Lung microvascular endothelial cell (primary cell): ENCODE results near the gene KLHL34. TPM values are rescaled to one million over a fixed set of nuclear protein-coding genes. Genes with fewer than 3 reads are reported as not detected.

ENCODE experiments used
- DNase-seq, 2 donors: peaks; one replicate each; pipeline versions ENCODE4 v3.0.0 to v3.0.0-alpha.2; 2010; ENCODE audit warnings: low read depth in 2 of 2
- total RNA-seq: library from RNA; depleted of rRNA; stranded (reverse); fragments of >200 nt; gene quantifications from 2 replicates; pipeline ENCODE4 v1.2.1, GENCODE V29; 2014

KLHL34 gene
- total RNA-seq, 1 donor from 2014 or later, result not detected

DNA sequence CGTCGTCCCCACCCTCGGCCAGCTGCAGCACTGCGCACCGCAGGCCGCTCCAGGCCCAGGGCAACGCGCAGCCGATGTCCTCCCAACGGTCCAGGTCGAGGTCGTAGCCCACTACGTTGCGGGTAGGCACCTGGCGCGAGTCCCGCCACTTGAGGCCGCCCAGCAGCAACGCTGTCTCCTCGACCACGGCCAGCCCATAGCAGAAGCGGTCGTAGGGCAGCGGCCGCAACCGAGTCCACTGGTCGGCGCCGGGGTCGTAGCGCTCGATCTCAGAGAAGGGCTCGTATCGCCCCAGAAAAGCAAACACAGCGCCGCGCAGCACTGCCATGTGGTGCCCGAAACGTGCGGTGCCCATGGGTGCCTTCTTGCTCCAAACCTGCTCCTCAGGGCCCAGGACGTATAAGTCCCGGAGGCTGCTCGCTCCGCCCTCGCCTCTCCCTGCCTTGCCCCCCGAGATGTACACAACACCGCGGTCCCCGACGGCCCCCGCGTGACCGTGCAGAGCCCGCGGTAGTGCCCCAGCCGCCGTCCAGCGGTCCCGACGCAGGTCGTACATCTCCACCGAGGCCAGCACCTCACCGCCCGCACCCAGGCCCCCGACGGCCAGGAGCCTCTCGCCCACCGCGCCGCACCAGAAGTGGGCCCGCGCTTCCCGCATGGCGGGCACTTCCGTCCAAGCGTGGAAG is 2.1 kb downstream of the KLHL34 start:
- DNase-seq, result no peak

DNA sequence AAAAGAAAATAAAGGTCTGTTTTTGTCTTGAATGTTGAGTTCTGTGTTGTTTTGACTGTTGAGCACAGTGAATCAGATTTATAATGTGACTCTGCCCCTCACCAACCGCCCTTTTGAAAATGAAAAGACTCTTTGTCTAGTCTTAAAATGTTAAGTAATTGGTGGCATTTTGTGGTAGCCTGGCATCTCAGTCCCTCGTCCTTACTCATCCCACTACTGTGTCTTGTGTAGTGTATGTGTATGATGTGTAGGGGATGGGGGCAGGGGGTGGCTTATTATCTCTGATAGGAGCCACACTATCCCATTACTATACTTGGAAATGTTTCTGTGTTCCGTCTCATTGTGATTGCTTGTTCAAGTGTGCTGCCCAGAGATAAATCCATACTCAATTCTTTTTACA is 12.2 kb downstream of the KLHL34 start:
- DNase-seq, result no peak

DNA sequence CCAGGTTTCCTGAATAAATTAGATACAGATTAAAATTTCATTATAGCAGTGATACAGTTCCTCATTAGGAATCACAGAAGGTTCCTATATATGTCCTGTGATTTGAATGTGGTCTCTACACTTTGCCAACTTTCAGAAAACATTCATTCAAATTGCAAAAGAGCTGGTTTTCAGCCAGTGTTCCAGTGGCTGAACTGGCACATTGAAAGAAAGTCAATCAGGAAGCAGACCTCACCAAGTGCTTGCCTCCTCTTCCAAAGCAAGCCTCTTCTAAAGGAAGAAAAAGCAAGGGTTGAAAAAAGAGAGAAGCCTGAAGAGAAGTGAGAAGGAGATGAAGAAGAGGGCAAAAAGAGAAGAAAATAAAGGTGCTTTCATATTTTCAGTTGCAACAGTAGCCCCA is 12.7 kb downstream of the KLHL34 start:
- no peak for DNase-seq

DNA sequence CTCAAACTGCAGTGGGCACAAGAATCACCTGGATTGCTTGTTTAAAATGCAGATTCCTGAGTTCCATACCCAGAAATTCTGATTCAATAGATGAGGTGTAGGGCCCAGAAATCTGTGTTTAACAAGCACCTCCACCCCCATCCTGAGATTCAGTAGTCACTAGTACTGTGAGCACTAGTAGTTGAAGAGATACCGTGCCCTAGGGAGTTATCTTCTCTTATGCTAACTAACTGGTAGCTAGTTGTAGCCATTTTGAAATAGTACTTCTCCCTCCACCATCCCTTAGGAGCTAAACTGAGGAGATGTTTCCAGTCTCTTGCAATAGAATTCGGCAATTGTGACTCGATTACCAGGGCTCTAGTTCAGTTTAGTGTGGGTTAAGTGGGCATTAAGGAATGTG is 18.4 kb downstream of the KLHL34 start:
- DNase-seq, result no peak

DNA sequence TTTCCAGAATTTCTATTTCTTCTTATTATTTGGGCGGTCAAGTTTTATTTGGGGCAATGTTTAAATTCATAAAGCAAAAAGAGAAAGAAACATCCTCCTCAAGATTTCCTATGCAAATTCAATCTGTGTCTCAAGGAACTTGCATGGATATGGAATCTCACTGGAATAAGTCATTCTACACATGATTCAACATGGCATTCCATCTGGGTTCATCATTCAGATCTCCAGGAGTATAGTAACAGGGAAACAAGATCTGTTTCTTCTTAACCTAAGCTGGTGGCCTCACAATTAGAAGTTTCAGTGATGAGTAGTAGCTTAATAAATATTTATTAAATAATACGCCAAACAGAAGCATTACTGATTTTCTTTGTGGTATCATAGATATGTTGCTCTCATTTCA is 19.8 kb downstream of the KLHL34 start:
- DNase-seq, result no peak

DNA sequence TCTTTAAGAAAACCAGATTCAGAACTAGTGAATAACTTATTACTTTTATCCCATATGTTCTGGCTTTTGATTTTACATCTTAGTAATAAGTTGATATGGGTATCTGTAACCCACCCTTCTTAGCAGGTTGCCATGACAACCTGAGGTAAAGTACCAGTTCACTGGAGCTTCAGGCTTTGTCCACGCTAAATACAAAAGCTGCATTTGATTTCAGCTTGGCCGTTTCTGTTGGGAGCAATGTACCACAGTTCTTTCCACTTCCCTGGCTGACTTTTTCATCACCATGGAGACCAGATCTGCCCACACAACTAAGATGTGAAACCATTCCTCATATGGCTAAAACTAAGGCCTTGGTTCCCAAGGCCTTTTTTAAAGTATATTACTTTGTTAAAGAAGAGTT is 26.1 kb downstream of the KLHL34 start:
- DNase-seq, result no peak

DNA sequence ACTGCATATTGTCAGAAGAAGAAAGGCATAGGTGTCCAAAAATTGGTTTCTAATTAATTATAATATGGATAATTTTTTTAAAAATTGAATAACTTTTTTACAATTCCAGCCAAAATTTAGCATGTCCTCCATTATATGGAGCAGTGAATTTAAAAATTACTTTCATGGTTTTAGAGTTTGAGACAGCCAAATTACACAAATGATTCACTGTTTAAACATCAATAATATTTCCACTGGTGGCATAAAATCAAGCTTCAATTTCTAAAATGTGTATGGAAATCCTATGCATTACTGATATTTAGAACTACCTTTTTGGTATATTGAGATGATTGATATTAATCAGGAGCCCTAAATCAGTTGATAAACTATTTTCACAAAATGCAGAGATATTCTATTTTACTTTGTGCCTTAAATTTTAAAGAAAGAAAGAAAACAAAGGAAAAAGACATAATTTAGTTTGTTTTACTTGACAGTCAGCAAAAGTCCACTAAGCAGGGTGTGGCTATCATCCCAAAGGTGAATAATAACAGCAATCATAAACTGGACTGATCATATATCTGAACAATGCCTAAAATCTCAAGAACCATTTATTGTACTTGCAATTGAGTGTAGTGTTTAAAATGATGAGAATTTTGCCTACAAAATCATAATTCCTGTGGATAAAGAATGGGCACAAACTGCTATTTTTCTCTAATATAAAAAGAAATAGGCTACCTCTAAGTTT is 34.2 kb downstream of the KLHL34 start:
- no peak for DNase-seq

DNA sequence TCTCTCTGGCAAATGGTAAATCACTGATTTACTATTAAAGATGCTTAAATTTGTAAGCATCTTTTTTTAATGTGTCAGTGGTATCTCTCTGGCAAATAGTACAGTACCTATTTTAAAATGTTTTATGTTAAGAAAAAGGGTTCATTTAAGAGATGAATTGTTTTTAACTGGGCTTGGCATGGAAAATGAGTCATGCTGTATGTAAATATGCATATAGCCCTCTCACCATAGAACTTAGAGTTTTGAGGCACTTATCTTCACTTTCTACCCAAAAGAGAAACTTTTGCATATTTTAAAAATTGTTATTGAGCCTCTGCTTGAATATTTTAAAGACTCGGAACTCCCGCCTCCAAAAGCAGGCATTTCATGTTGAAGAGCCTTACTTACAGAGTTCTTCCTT is 37.9 kb downstream of the KLHL34 start:
- DNase-seq, result no peak

DNA sequence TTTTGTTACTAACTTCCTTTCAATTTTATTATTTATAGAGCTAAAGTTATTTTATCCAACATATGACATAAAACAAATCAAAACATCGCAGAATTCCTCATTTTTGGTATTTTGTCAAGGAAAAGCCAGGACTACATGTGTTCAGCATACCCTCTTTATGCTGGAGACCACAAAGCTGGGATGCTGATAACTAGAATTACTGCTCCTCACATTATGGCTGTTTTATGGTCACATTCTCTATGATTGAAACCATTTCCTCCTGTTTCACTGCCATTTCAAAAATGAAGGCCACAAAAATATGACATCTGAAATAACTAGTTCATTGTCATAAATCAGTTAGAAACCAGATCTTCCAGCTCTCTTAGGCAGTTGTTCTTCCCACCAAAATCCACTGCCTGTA is 41.7 kb downstream of the KLHL34 start:
- no peak for DNase-seq

DNA sequence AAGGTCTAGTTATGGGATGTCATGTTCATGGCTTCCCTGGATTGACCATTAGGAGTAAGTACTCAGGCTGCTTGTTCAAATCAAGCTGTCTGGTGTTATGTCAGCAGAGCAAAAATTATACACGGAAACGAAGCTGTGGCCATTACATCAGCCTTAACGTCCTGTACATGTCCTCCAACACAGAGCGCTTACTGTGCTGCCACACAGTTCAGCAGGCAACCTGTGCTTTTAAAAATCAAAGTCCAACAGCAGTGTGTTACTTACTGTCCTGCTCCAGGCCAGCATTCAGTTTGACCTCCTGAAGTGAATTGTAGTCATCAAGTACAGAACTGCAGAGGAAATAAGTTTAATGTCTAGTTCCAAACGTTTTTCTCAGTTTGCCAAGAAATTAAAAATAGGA is 46.0 kb downstream of the KLHL34 start:
- DNase-seq, result no peak

DNA sequence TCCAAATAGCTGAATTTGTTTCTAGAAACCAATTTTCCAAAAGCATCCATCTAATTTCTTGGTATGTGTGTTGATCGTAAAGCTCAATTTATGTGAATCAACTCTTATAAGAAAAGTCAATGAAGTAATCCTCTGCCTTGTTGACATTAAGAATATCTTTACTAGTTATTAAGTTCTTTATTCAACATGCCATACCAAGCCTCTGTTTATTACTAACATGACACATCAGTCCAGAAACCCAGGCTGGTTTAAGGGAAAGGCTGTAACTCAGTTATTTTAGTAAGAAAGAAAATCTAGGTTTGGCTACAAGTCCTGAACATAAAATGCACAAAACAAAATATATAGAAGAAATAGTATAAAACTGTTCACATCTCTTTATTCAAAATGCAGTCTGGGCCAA is 48.0 kb downstream of the KLHL34 start:
- DNase-seq, result no peak

DNA sequence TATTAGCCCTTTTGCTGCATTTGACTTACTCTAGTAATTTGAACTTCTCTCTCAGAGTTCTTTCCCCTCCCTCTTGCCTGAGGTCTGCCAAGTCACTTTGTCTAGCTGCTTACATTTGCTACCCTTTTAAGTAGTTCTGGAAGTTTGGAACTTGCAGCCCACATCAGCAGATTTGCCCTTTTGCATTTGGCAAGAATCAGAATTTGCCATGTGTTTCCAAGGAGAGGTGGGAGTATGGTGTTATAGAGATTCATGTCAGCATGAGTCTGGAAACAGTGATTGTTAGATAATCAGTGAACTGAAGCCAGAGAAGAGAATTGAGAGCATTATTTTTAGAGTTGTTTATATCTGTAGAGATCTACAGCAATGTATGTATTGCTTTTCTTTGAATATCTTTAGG is 52.1 kb downstream of the KLHL34 start:
- no peak for DNase-seq

Other genes with a start within 250 kb of the KLHL34 start
- not detected in 2 replicates for gene SMPX, start 99.8 kb upstream of the KLHL34 start, total RNA-seq
- 3.5 and 3.8 TPM in 2 replicates for gene MBTPS2, start 181.3 kb upstream of the KLHL34 start, total RNA-seq
- gene YY2, start 197.7 kb upstream of the KLHL34 start, total RNA-seq, result 0.65 and 0.79 TPM in 2 replicates